ENCODE measurements around the gene FTCD. TPM values are rescaled to one million over a fixed set of nuclear protein-coding genes. Genes with fewer than 3 reads are reported as not detected.

Gene FTCD
- total and polyA plus RNA-seq, 2 experiments from 2014 or later: not detected

DNA sequence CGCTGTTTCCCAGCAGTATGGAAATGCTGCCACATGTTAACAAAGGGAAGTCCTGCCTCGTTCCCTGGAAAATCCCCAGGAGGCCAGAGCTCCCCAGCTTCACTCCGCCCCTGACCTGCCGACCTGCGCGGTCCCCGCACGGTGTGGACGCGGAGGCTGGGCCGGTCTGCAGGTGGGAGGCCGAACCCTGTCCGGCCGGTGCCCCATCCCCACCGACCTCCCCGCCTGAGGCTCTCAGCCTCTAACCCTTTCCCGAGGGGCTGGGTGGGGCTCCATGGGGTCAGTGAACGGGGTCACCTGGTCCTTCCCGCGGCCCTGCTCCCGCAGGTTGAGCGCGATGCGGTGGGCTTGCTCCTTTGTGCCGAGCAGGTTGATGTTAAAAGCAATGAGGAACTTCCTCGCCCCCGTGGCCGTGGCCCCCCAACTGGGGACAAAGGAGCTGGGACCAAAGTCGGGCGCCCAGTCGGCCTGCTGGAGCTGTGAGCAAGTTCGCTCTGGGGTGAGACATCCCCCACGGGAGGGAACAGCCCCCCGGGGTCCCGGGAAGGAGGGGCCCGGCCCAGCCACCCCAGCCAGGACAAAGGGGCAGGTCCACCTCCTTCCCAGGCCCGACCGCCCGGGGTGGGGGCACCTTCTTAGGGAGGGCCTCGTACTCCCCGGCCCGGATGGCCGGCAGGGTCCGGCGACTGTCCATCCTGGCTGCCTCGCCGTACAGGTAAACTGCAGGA is 4.0 kb downstream of the FTCD start:
- Histone ChIP-seq H3K79me2 (ENCODE audit: insufficient read depth) (no peaks in the 10 kb centered on the region), H3K9me2 (ENCODE audit: insufficient read depth) (no peaks in the 10 kb centered on the region), H4K20me1 (ENCODE audit: insufficient read depth) (no peaks in the 10 kb centered on the region), H3K4me2 (ENCODE audit: unreplicated experiment) (no peak overlapping the region), H3K9me3 (ENCODE audit: low read depth) (no peaks in the 10 kb centered on the region), H3K36me3 (ENCODE audit: low read depth) (no peaks in the 10 kb centered on the region), H3K27ac (no peak overlapping the region), H3K4me3 (no peak overlapping the region), H3K27me3 (replicated peaks; ENCODE audit: insufficient read depth) (no peaks in the 10 kb centered on the region), H3K9ac (no peak overlapping the region), H3K4me1 (ENCODE audit: insufficient read depth) (no peaks in the 10 kb centered on the region), H3F3A (ENCODE audit: insufficient read depth) (peaks cover 6% of the 10 kb centered on the region; the same call in 1 of the 2 replicates), H2AFZ (no peak overlapping the region)
- in situ Hi-C loops (cut with MboI): no loop called here
- 89 to 90% methylated on average over 43 to 46 of the region's 47 CpGs for WGBS, 2 experiments (ENCODE audit: low coverage in 1 of 2, low lambda C conversion rate in 2 of 2, missing lambda C conversion rate in 2 of 2)
- TF ChIP-seq EZH2phosphoT487 (IDR thresholded peaks at IDR 0.05; ENCODE audit: insufficient read depth, low read depth): no peak
- TF ChIP-seq EZH2 (IDR thresholded peaks at IDR 0.05; ENCODE audit: insufficient read depth, poor library complexity, severe bottlenecking): no peak
- no peak for DNase-seq

DNA sequence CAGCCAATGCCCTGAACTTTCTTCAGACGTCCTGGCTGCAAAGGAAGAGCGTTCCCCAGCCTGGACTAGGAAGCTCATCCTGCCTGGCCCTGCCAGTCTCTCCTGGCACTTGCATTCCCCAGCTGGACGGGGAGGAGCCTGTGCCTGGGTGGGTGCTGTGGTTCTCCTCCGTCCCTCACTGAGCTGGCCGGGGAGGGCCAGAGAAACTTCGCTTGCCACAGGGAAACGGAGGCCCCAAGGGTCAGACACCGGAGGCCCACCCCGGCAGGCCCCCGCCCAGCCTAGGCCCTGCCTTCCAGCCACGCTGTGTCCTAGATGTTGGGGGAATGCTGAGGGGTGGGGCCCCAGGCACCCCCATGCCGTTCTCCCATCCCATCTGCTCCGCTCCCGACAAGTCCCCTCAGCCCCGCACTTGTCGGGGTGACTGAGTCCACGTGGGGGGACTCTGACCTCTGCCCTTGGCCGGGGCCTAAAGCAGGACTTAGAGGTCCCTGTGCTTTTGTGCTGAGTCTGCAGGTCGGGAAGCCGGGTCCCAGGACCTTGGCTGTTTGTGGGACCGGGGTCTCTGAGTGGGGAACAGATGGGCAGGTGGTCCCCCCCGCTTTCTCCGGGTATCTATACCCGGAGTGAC is 4.8 kb downstream of the FTCD start:
- Histone ChIP-seq H3K9ac (no peak overlapping the region), H2AFZ (no peak overlapping the region), H3K36me3 (ENCODE audit: low read depth) (no peaks in the 10 kb centered on the region), H4K20me1 (ENCODE audit: insufficient read depth) (no peaks in the 10 kb centered on the region), H3K4me1 (ENCODE audit: insufficient read depth) (no peaks in the 10 kb centered on the region), H3K27me3 (replicated peaks; ENCODE audit: insufficient read depth) (no peaks in the 10 kb centered on the region), H3K27ac (no peak overlapping the region), H3K4me3 (no peak overlapping the region), H3K79me2 (ENCODE audit: insufficient read depth) (no peaks in the 10 kb centered on the region), H3K9me2 (ENCODE audit: insufficient read depth) (no peaks in the 10 kb centered on the region), H3K4me2 (ENCODE audit: unreplicated experiment) (no peak overlapping the region), H3F3A (ENCODE audit: insufficient read depth) (peaks cover 6% of the 10 kb centered on the region; the same call in 1 of the 2 replicates), H3K9me3 (ENCODE audit: low read depth) (no peaks in the 10 kb centered on the region)
- no peak for DNase-seq
- no peak for TF ChIP-seq EZH2 (IDR thresholded peaks at IDR 0.05; ENCODE audit: insufficient read depth, poor library complexity, severe bottlenecking)
- TF ChIP-seq EZH2phosphoT487 (IDR thresholded peaks at IDR 0.05; ENCODE audit: insufficient read depth, low read depth): no peak
- WGBS, 2 experiments (ENCODE audit: low coverage in 1 of 2, low lambda C conversion rate in 2 of 2, missing lambda C conversion rate in 2 of 2): 67 to 75% methylated on average over 15 to 24 of the region's 24 CpGs
- in situ Hi-C loops (cut with MboI): no loop called here

DNA sequence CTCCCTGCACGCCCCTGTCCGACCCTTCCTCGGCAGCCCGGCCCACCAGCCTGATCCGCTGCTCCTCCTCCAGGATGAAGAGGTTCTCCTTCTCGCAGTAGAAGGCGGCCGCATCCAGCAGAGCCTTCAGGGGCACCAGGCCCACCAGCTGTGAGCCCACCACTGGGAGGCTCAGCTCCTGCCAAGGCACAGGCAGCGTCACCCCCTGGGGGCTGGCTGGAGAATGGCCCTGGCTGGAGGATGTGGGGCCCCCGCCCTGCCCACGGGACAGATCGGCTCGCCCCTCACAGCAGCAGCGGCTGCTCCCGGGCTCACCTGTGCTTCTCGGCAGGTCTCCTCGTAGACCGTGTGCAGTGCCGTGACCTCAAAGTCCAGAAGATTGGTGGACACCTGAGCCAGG is 5.3 kb downstream of the FTCD start:
- in situ Hi-C loops (cut with MboI): no loop called here
- Histone ChIP-seq H2AFZ (no peak overlapping the region), H3K9me3 (ENCODE audit: low read depth) (no peaks in the 10 kb centered on the region), H3K4me2 (ENCODE audit: unreplicated experiment) (no peak overlapping the region), H3K4me3 (no peak overlapping the region), H3K36me3 (ENCODE audit: low read depth) (no peaks in the 10 kb centered on the region), H4K20me1 (ENCODE audit: insufficient read depth) (no peaks in the 10 kb centered on the region), H3F3A (ENCODE audit: insufficient read depth) (peaks cover 6% of the 10 kb centered on the region; the same call in 1 of the 2 replicates), H3K27me3 (replicated peaks; ENCODE audit: insufficient read depth) (no peaks in the 10 kb centered on the region), H3K4me1 (ENCODE audit: insufficient read depth) (no peaks in the 10 kb centered on the region), H3K79me2 (ENCODE audit: insufficient read depth) (no peaks in the 10 kb centered on the region), H3K9ac (no peak overlapping the region), H3K9me2 (ENCODE audit: insufficient read depth) (no peaks in the 10 kb centered on the region), H3K27ac (no peak overlapping the region)
- WGBS, 2 experiments (ENCODE audit: low coverage in 1 of 2, low lambda C conversion rate in 2 of 2, missing lambda C conversion rate in 2 of 2): 62 to 71% methylated on average over 12 to 18 of the region's 19 CpGs
- TF ChIP-seq EZH2 (IDR thresholded peaks at IDR 0.05; ENCODE audit: insufficient read depth, poor library complexity, severe bottlenecking): no peak
- no peak for TF ChIP-seq EZH2phosphoT487 (IDR thresholded peaks at IDR 0.05; ENCODE audit: insufficient read depth, low read depth)
- no peak for DNase-seq

DNA sequence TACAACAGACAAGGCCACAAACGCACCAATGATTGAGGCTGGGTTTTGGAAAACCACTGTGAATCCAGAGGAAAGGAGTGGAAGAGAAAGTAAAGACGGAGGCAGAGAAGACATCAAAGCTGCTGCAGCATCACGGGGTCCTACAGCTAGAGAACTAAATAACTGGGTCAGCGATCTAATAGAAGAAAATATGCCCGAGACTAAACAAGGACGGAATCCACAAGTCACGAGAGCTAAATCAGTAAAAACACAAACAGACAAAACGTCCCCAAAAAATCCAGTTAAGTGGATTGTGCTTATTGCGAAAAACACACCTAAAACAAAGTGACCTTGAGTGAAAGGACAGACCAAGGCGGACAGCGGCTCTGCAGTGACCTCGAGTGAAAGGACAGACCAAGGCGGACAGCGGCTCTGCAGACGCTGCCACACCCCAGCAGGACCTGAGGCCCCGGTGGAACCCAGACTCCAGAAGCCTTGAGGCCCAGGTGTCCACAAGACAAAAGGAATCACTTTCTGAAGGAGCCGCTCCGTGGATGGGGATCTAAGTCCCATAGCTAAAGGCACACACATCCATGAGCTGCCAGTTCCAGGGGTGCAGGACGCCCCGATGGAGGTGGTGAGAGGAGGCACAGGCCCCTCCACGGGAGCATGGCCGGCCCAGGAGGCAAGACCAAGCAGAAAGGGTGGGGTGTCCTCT is 6.0 kb downstream of the FTCD start:
- Histone ChIP-seq H3K9me2 (ENCODE audit: insufficient read depth) (no peaks in the 10 kb centered on the region), H3K9me3 (ENCODE audit: low read depth) (no peaks in the 10 kb centered on the region), H3K4me3 (no peak overlapping the region), H3K4me1 (ENCODE audit: insufficient read depth) (no peaks in the 10 kb centered on the region), H2AFZ (no peak overlapping the region), H3K9ac (no peak overlapping the region), H3F3A (ENCODE audit: insufficient read depth) (peaks cover 6% of the 10 kb centered on the region; the same call in 1 of the 2 replicates), H3K4me2 (ENCODE audit: unreplicated experiment) (no peak overlapping the region), H3K27me3 (replicated peaks; ENCODE audit: insufficient read depth) (no peaks in the 10 kb centered on the region), H3K36me3 (ENCODE audit: low read depth) (no peaks in the 10 kb centered on the region), H3K79me2 (ENCODE audit: insufficient read depth) (no peaks in the 10 kb centered on the region), H4K20me1 (ENCODE audit: insufficient read depth) (no peaks in the 10 kb centered on the region), H3K27ac (no peak overlapping the region)
- TF ChIP-seq EZH2 (IDR thresholded peaks at IDR 0.05; ENCODE audit: insufficient read depth, poor library complexity, severe bottlenecking) (no peak), EZH2phosphoT487 (IDR thresholded peaks at IDR 0.05; ENCODE audit: insufficient read depth, low read depth) (no peak)
- 84 to 85% methylated on average over 22 of the region's 22 CpGs for WGBS, 2 experiments (ENCODE audit: low coverage in 1 of 2, low lambda C conversion rate in 2 of 2, missing lambda C conversion rate in 2 of 2)
- in situ Hi-C loops (cut with MboI): no loop called here
- DNase-seq: no peak
